Ascending aorta (tissue), 2 donors: Measurements from ENCODE around the gene PRR5. TPM values are rescaled to one million over a fixed set of nuclear protein-coding genes. Genes with fewer than 3 reads are reported as not detected.

Source experiments
- DNase-seq, 2 donors: peaks; one replicate each; pipeline ENCODE4 v3.0.0-alpha.2; 2019; ENCODE audit warnings: low spot score in 2 of 2
- H3K27ac ChIP-seq, 2 donors: fragments of 200-600 bp; sonication (generic); one replicate each; pipeline ENCODE4 v1.5.1; 2016 to 2017; ENCODE audit warnings: mild to moderate bottlenecking in 1 of 2
- H3K27me3 ChIP-seq: fragments of 200-600 bp; sonication (generic); one replicate; pipeline ENCODE4 v1.5.1; 2017
- H3K36me3 ChIP-seq, 2 donors: fragments of 200-600 bp; sonication (generic); one replicate each; pipeline ENCODE4 v1.5.1; 2016
- H3K4me1 ChIP-seq, 2 donors: fragments of 200-600 bp; sonication (generic); one replicate each; pipeline ENCODE4 v1.5.1; 2016 to 2017; ENCODE audit warnings: mild to moderate bottlenecking in 1 of 2
- H3K4me3 ChIP-seq, 2 donors: fragments of 200-600 bp; sonication (generic); one replicate each; pipeline ENCODE4 v1.5.1; 2016 to 2017; ENCODE audit warnings: mild to moderate bottlenecking in 1 of 2
- H3K9me3 ChIP-seq, 2 donors: fragments of 200-600 bp; sonication (generic); one replicate each; pipeline ENCODE4 v1.5.1; 2016
- CTCF ChIP-seq, 3 experiments: fragments of 200-600 bp in 2 of 3; fragments of 450-650 bp in 1 of 3; sonication (generic) in 2 of 3; IDR thresholded peaks; one replicate each; pipeline ENCODE4 v1.5.1; 2016 to 2019; ENCODE audit warnings: antibody characterized with exemption in 3 of 3, mild to moderate bottlenecking in 1 of 3, moderate library complexity in 1 of 3
- intact Hi-C: fragments of 100-400 bp; cut with DNase I; formaldehyde crosslinking; loops from one replicate; pipeline ENCODE4 v1.15.1; 2023
- total RNA-seq: library from RNA; depleted of rRNA; stranded (reverse); fragments of >200 nt; gene quantifications from one replicate; pipeline ENCODE4 v1.1.0, GENCODE V29; 2016

Gene PRR5
- total RNA-seq, 1 donor from 2014 or later: 4.4 TPM

- Histone ChIP-seq H3K36me3 (no peaks in the 10 kb centered on the region), H3K4me1 (no peaks in the 10 kb centered on the region), H3K27me3 (no peaks in the 10 kb centered on the region), H3K27ac (no peak overlapping the region), H3K9me3 (no peaks in the 10 kb centered on the region), H3K4me3 (no peak overlapping the region)
- intact Hi-C loops: no loop called here
- no peak for TF ChIP-seq CTCF (IDR thresholded peaks at IDR 0.05)
- no peak for DNase-seq
These were observed 16.4 kb downstream of the PRR5 start for GRCh38 chr22:44718418-44718817.

- intact Hi-C loops: no loop called here
- no peak for TF ChIP-seq CTCF (IDR thresholded peaks at IDR 0.05)
These were observed 17.8 kb downstream of the PRR5 start for GRCh38 chr22:44719586-44720368.

GRCh38 chr22:44721213-44721612, 19.2 kb downstream of the PRR5 start:
- no peak for TF ChIP-seq CTCF (IDR thresholded peaks at IDR 0.05)
- intact Hi-C loops: no loop called here
- Histone ChIP-seq H3K9me3 (no peaks in the 10 kb centered on the region), H3K27ac (no peak overlapping the region), H3K36me3 (no peaks in the 10 kb centered on the region), H3K4me3 (no peak overlapping the region), H3K4me1 (no peaks in the 10 kb centered on the region), H3K27me3 (no peaks in the 10 kb centered on the region)
- DNase-seq: no peak

More at GRCh38 chr22:44719586-44720368, 17.8 kb downstream of the PRR5 start:
- Histone ChIP-seq H3K27me3 (no peaks in the 10 kb centered on the region), H3K4me1 (no peaks in the 10 kb centered on the region), H3K36me3 (no peaks in the 10 kb centered on the region), H3K4me3 (no peak overlapping the region), H3K9me3 (no peaks in the 10 kb centered on the region), H3K27ac (no peak overlapping the region)
- DNase-seq: no peak

GRCh38 chr22:44722611-44723010, 20.6 kb downstream of the PRR5 start:
- intact Hi-C loops: no loop called here
- Histone ChIP-seq H3K27ac (no peak overlapping the region), H3K36me3 (no peaks in the 10 kb centered on the region), H3K9me3 (no peaks in the 10 kb centered on the region), H3K4me3 (no peak overlapping the region), H3K4me1 (no peaks in the 10 kb centered on the region), H3K27me3 (no peaks in the 10 kb centered on the region)
- DNase-seq: no peak
- TF ChIP-seq CTCF (IDR thresholded peaks at IDR 0.05): no peak

- Histone ChIP-seq H3K4me3 (no peak overlapping the region), H3K36me3 (no peaks in the 10 kb centered on the region), H3K27me3 (no peaks in the 10 kb centered on the region), H3K27ac (no peak overlapping the region), H3K4me1 (no peaks in the 10 kb centered on the region), H3K9me3 (no peaks in the 10 kb centered on the region)
- intact Hi-C loops: no loop called here
- TF ChIP-seq CTCF (IDR thresholded peaks at IDR 0.05): no peak
- DNase-seq: no peak
These were observed 21.8 kb downstream of the PRR5 start for GRCh38 chr22:44723801-44724200.
